ENCODE data around the gene SLC9A4. TPM values are rescaled to one million over a fixed set of nuclear protein-coding genes. Genes with fewer than 3 reads are reported as not detected.
A peak's percentile ranks its signal among the peaks of the same experiment; 100 is the strongest.

Gene SLC9A4
- total RNA-seq, 4 donors from 2014 or later, result 0.24 to 1.3 (median 0.36) TPM; not detected in 1

DNA sequence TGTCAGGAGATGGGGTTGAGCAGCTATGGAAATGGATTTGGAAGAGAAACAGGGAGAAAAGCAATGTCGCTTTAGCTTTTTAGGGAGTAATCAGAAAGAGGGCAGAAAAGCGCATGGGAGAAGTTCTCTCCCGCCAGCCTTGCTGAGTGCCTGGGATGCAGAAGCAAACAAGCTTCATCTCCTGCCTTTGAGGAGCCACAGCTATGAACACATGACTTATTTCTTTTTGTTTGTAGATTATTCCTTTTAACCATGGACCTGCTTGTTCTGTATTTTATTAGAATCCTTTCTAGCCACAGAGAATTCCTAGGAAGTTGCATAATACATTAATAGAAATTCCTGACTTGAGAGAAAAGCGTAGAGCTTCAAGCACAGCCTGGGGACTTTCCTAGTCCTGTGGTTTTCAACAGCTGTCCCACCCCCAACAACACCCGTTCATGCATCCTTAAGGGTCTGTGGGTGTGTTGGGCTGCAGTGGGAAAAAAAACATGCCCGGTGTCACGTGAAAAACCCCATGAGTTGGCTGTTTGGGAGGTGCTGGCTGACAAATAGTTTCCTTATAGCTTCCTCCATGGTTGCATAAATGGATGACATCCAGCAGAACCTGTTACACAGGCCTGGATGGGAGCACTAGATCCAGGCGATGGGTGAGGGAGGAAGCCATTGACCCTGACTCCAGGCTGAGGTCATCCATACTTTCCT, 14.9 kb downstream of the SLC9A4 start:
- Histone ChIP-seq H3K36me3 (no peaks in the 10 kb centered on the region), H3K4me1 (peaks cover 12% of the 10 kb centered on the region), H3K27me3 (no peaks in the 10 kb centered on the region), H3K27ac (peak overlapping the region; percentile 27), H3K9me3 (no peaks in the 10 kb centered on the region), H3K4me3 (no peak overlapping the region)
- WGBS, result 26% methylated on average over 8 of the region's 8 CpGs
- TF ChIP-seq POLR2A (IDR thresholded peaks at IDR 0.05) (no peak), EP300 (IDR thresholded peaks at IDR 0.05) (no peak), POLR2AphosphoS5 (IDR thresholded peaks at IDR 0.05) (no peak)
- TF ChIP-seq, protein P1, sequence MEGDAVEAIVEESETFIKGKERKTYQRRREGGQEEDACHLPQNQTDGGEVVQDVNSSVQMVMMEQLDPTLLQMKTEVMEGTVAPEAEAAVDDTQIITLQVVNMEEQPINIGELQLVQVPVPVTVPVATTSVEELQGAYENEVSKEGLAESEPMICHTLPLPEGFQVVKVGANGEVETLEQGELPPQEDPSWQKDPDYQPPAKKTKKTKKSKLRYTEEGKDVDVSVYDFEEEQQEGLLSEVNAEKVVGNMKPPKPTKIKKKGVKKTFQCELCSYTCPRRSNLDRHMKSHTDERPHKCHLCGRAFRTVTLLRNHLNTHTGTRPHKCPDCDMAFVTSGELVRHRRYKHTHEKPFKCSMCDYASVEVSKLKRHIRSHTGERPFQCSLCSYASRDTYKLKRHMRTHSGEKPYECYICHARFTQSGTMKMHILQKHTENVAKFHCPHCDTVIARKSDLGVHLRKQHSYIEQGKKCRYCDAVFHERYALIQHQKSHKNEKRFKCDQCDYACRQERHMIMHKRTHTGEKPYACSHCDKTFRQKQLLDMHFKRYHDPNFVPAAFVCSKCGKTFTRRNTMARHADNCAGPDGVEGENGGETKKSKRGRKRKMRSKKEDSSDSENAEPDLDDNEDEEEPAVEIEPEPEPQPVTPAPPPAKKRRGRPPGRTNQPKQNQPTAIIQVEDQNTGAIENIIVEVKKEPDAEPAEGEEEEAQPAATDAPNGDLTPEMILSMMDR (IDR thresholded peaks at IDR 0.05), result no peak
- DNase-seq (ENCODE audit: low spot score in 2 of 2), result no peak

DNA sequence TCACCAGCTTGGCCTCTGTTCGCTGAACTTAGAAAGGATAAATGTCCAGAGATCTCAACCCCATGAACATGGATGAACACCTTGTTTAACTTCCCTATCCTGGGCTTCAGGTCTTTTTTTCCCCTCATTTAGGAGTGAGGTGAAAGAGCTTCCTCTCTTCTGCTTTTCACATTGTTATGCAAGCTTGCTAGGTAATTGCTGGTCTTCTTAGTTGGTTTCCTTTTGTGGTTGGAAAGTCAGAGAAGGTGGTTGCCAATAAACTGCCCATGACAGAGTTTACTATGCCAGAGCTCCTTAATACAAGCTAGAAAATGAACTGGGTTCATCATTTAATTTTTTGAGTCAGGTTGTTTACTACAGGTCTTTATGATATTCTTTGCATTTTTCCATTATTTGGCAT, 16.6 kb downstream of the SLC9A4 start:
- Histone ChIP-seq H3K27ac (no peak overlapping the region), H3K36me3 (no peaks in the 10 kb centered on the region), H3K9me3 (no peaks in the 10 kb centered on the region), H3K4me3 (no peak overlapping the region), H3K27me3 (no peaks in the 10 kb centered on the region), H3K4me1 (peaks cover 12% of the 10 kb centered on the region)
- WGBS, result 82% methylated on average over 1 of the region's 1 CpG
- no peak for TF ChIP-seq POLR2AphosphoS5 (IDR thresholded peaks at IDR 0.05)
- TF ChIP-seq EP300 (IDR thresholded peaks at IDR 0.05), result no peak
- TF ChIP-seq, protein P1 (IDR thresholded peaks at IDR 0.05), result no peak
- TF ChIP-seq POLR2A (IDR thresholded peaks at IDR 0.05), result no peak
- DNase-seq (ENCODE audit: low spot score in 2 of 2), result no peak

DNA sequence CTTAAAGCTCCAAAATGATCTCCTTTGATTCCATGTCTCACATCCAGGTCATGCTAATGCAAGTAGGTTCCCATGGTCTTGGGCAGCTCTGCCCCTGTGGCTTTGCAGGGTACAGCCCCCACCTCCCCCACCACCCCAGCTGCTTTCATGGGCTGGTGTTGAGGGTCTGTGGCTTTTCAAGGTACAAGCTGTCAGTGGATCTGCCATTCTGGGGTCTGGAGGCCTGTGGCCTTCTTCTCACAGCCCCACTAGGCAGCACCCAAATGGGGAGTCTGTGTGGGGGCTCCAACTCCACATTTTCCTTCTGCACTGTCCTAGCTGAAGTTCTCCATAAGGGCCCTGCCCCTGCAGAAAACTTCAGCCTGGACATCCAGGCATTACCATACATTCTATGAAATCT, 19.0 kb downstream of the SLC9A4 start:
- H3K36me3 ChIP-seq, result no peaks in the 10 kb centered on the region
- H3K27ac ChIP-seq, result no peak overlapping the region
- H3K9me3 ChIP-seq, result no peaks in the 10 kb centered on the region
- H3K4me3 ChIP-seq, result no peak overlapping the region
- H3K27me3 ChIP-seq, result no peaks in the 10 kb centered on the region
- DNase-seq (ENCODE audit: low spot score in 2 of 2), result no peak
- peaks cover 12% of the 10 kb centered on the region for H3K4me1 ChIP-seq
- TF ChIP-seq POLR2AphosphoS5 (IDR thresholded peaks at IDR 0.05) (no peak), EP300 (IDR thresholded peaks at IDR 0.05) (no peak), POLR2A (IDR thresholded peaks at IDR 0.05) (no peak)
- TF ChIP-seq, protein P1 (IDR thresholded peaks at IDR 0.05), result no peak

DNA sequence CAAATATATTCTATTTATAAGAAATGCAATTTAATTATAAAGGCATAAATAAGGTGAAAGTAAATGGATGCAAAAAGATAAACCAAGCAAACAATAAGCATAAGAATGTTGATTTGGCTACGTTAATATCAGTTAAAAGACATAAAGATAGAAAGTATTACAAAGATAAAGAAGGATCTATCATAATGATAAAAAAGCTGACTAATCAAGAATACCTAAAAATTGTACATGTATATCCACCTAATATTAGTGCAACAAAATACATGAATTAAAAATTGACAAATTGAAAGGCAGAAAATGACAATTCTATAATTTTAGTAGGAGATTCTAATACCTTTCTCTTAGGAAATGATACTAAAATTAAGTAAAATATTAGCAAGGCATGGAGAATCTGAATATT, 21.5 kb downstream of the SLC9A4 start:
- 81% methylated on average over 1 of the region's 1 CpG for WGBS
- Histone ChIP-seq H3K27me3 (no peaks in the 10 kb centered on the region), H3K27ac (no peak overlapping the region), H3K4me1 (no peaks in the 10 kb centered on the region), H3K4me3 (no peak overlapping the region), H3K36me3 (no peaks in the 10 kb centered on the region), H3K9me3 (no peaks in the 10 kb centered on the region)
- no peak for DNase-seq (ENCODE audit: low spot score in 2 of 2)
- TF ChIP-seq POLR2A (IDR thresholded peaks at IDR 0.05) (no peak), POLR2AphosphoS5 (IDR thresholded peaks at IDR 0.05) (no peak), EP300 (IDR thresholded peaks at IDR 0.05) (no peak)
- TF ChIP-seq, protein P1 (IDR thresholded peaks at IDR 0.05), result no peak

DNA sequence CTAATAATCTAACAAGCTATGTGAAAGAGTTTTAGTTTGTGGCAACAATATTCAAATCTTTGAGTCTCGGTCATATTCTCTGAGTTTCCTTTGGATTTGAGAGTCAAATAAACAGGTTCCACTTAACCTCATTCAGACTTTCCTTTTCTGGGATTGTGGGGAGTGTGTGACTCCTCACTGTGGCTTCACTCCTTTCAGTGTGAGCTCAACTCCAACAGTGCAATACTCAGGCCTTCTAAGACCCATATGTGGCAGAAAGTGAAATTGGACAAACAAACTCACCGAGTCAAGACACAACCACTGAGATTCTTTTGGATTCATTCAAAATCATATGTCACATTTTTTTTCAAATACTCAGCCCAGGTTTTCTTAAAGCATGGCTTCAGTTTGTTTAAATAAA, 25.4 kb downstream of the SLC9A4 start:
- no peaks in the 10 kb centered on the region for H3K4me1 ChIP-seq
- no peak overlapping the region for H3K27ac ChIP-seq
- 84% methylated on average over 2 of the region's 2 CpGs for WGBS
- H3K36me3 ChIP-seq, result no peaks in the 10 kb centered on the region
- H3K9me3 ChIP-seq, result no peaks in the 10 kb centered on the region
- H3K27me3 ChIP-seq, result no peaks in the 10 kb centered on the region
- no peak overlapping the region for H3K4me3 ChIP-seq
- TF ChIP-seq POLR2A (IDR thresholded peaks at IDR 0.05) (no peak), EP300 (IDR thresholded peaks at IDR 0.05) (no peak), POLR2AphosphoS5 (IDR thresholded peaks at IDR 0.05) (no peak)
- TF ChIP-seq, protein P1 (IDR thresholded peaks at IDR 0.05), result no peak
- no peak for DNase-seq (ENCODE audit: low spot score in 2 of 2)
